Stimulated activated naive CD8-positive, alpha-beta T cell treated with anti-CD3 and anti-CD28 coated beads, Interleukin-15, amount 100 ng/mL, for 72 hours (primary cell): Measurements from ENCODE around the gene CLDND2.

Experiments used
- ATAC-seq: fragments of 150-1000 bp; cut with Tn5 transposase; 2 replicates; pipeline ENCODE4 v1.10.0; 2021; ENCODE audit warnings: mild to moderate bottlenecking, moderate library complexity
- DNase-seq, 2 donors: peaks; one replicate each; pipeline ENCODE4 v3.0.0; 2021 to 2022
- H3K27ac Mint-ChIP-seq, 2 donors: one replicate each; pipeline ENCODE4 v1.8.0; 2022; ENCODE audit warnings: mild to moderate bottlenecking in 2 of 2, mixed read lengths in 2 of 2, moderate library complexity in 2 of 2
- H3K27me3 Mint-ChIP-seq: one replicate; pipeline ENCODE4 v1.8.0; 2022; ENCODE audit warnings: mixed read lengths
- H3K4me1 Mint-ChIP-seq: one replicate; pipeline ENCODE4 v1.8.0; 2022; ENCODE audit warnings: mild to moderate bottlenecking, mixed read lengths
- H3K4me3 Mint-ChIP-seq, 2 donors: one replicate each; pipeline ENCODE4 v1.8.0; 2022; ENCODE audit warnings: mild to moderate bottlenecking in 2 of 2, mixed read lengths in 2 of 2, moderate library complexity in 1 of 2
- H3K9me3 Mint-ChIP-seq, 2 donors: one replicate each; pipeline ENCODE4 v1.8.0; 2022; ENCODE audit warnings: mixed read lengths in 2 of 2

CLDND2 gene

GRCh38 chr19:51394050-51394836 is 25.4 kb upstream of the CLDND2 start:
- no peaks in the 10 kb centered on the region for H3K9me3 Mint-ChIP-seq
- ATAC-seq (peak; percentile 91), DNase-seq (peak; percentile 94 to 98)
- peaks cover 64% of the 10 kb centered on the region for H3K4me1 Mint-ChIP-seq
- peak overlapping the region; percentile 96 to 98 for H3K27ac Mint-ChIP-seq
- H3K4me3 Mint-ChIP-seq: peak overlapping the region; percentile 97 to 99
- peaks cover 7% of the 10 kb centered on the region for H3K27me3 Mint-ChIP-seq

DNA sequence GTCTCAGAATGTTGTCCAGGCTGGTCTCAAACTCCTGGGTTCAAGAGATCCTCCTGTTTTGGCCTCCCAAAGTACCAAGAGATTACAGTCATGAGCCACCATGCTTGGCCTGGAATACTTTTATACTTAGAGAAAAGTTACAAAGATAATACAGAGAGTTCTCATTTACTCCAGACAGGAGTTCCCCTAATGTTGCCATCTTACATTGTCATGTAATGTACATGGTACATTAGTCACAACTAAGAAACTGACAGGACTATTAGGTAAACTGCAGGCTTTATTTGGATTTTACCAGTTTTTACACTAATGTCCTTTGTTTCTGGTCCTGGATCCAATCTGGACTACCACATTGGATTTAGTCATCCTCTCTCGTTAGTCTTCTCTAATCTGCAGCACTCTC is 23.9 kb upstream of the CLDND2 start:
- H3K4me1 Mint-ChIP-seq: peaks cover 67% of the 10 kb centered on the region
- DNase-seq (no peak), ATAC-seq (no peak)
- peaks cover 7% of the 10 kb centered on the region for H3K27me3 Mint-ChIP-seq
- peak overlapping the region; percentile 54 to 79 for H3K27ac Mint-ChIP-seq
- H3K9me3 Mint-ChIP-seq: no peaks in the 10 kb centered on the region
- H3K4me3 Mint-ChIP-seq: peak overlapping the region; percentile 41 to 56

- peaks cover 7% of the 10 kb centered on the region for H3K27me3 Mint-ChIP-seq
- ATAC-seq (no peak), DNase-seq (no peak)
- H3K9me3 Mint-ChIP-seq: no peaks in the 10 kb centered on the region
- peaks cover 74% of the 10 kb centered on the region for H3K4me1 Mint-ChIP-seq
- H3K27ac Mint-ChIP-seq: peak overlapping the region; percentile 93 to 95
- peak overlapping the region; percentile 54 to 57 for H3K4me3 Mint-ChIP-seq
Observed at GRCh38 chr19:51391073-51391611, 22.3 kb upstream of the CLDND2 start.

GRCh38 chr19:51389143-51389542 is 20.3 kb upstream of the CLDND2 start:
- Mint-ChIP-seq H3K9me3 (no peaks in the 10 kb centered on the region), H3K4me3 (no peak overlapping the region), H3K4me1 (peaks cover 54% of the 10 kb centered on the region), H3K27me3 (peaks cover 7% of the 10 kb centered on the region), H3K27ac (no peak overlapping the region)
- no peak for DNase-seq
- ATAC-seq: no peak

GRCh38 chr19:51387924-51388389 is 19.2 kb upstream of the CLDND2 start, which contains the start of gene LIM2:
Gene LIM2 (minus strand): TSS chr19:51387974. CDS start chr19:51387443, 531 bp downstream.
- peak; percentile 14 for ATAC-seq
- H3K27me3 Mint-ChIP-seq: peaks cover 7% of the 10 kb centered on the region
- no peaks in the 10 kb centered on the region for H3K9me3 Mint-ChIP-seq
- no peak within 1 kb of the TSS for H3K4me3 Mint-ChIP-seq
- peaks cover 45% of the 10 kb centered on the region for H3K4me1 Mint-ChIP-seq
- peak within 1 kb of the TSS in 1 of 2 donors; percentile 36 for H3K27ac Mint-ChIP-seq
- no peak for DNase-seq

GRCh38 chr19:51386882-51387520 is 18.2 kb upstream of the CLDND2 start:
- Mint-ChIP-seq H3K27ac (no peak overlapping the region), H3K4me3 (no peak overlapping the region), H3K9me3 (no peaks in the 10 kb centered on the region), H3K4me1 (peaks cover 39% of the 10 kb centered on the region), H3K27me3 (peaks cover 7% of the 10 kb centered on the region)
- ATAC-seq: peak; percentile 28
- no peak for DNase-seq

- Mint-ChIP-seq H3K27me3 (no peaks in the 10 kb centered on the region), H3K4me1 (peaks cover 23% of the 10 kb centered on the region), H3K4me3 (no peak overlapping the region), H3K27ac (no peak overlapping the region), H3K9me3 (peaks cover 0 to 15% of the 10 kb centered on the region in 2 donors)
- ATAC-seq (no peak), DNase-seq (no peak)
Observed at GRCh38 chr19:51382004-51382403, 13.2 kb upstream of the CLDND2 start.

- peaks cover 0 to 15% of the 10 kb centered on the region in 2 donors for H3K9me3 Mint-ChIP-seq
- no peak overlapping the region for H3K4me3 Mint-ChIP-seq
- ATAC-seq: no peak
- H3K4me1 Mint-ChIP-seq: peaks cover 36% of the 10 kb centered on the region
- no peaks in the 10 kb centered on the region for H3K27me3 Mint-ChIP-seq
- peak overlapping the region in 1 of 2 donors; percentile 87 for H3K27ac Mint-ChIP-seq
- no peak for DNase-seq
Observed at GRCh38 chr19:51380379-51380778, 11.6 kb upstream of the CLDND2 start.

- DNase-seq (no peak), ATAC-seq (no peak)
- peaks cover 66% of the 10 kb centered on the region for H3K4me1 Mint-ChIP-seq
- H3K4me3 Mint-ChIP-seq: no peak overlapping the region
- peaks cover 5 to 23% of the 10 kb centered on the region in 2 donors for H3K9me3 Mint-ChIP-seq
- H3K27ac Mint-ChIP-seq: no peak overlapping the region
- H3K27me3 Mint-ChIP-seq: no peaks in the 10 kb centered on the region
Observed at GRCh38 chr19:51377422-51377821, 8.6 kb upstream of the CLDND2 start.

GRCh38 chr19:51375504-51376221 is 6.9 kb upstream of the CLDND2 start:
- Mint-ChIP-seq H3K27me3 (no peaks in the 10 kb centered on the region), H3K4me1 (peaks cover 77% of the 10 kb centered on the region), H3K27ac (peak overlapping the region; percentile 8 to 77), H3K4me3 (peak overlapping the region; percentile 70 to 79), H3K9me3 (peaks cover 5 to 15% of the 10 kb centered on the region in 2 donors)
- DNase-seq (peak in 1 of 2 donors; percentile 48), ATAC-seq (no peak)

GRCh38 chr19:51372649-51373504 is 4.1 kb upstream of the CLDND2 start, which contains the start of gene NKG7:
Gene NKG7 (minus strand): TSS chr19:51372654. CDS start chr19:51372535, 119 bp downstream.
- DNase-seq (peak; percentile 79 to 93), ATAC-seq (peak; percentile 91)
- Mint-ChIP-seq H3K9me3 (peaks cover 5 to 8% of the 10 kb centered on the region in 2 donors), H3K27me3 (no peaks in the 10 kb centered on the region), H3K4me1 (peaks cover 83% of the 10 kb centered on the region), H3K4me3 (peak within 1 kb of the TSS; percentile 74 to 87), H3K27ac (peak within 1 kb of the TSS; percentile 86 to 93)

- peaks cover 83% of the 10 kb centered on the region for H3K4me1 Mint-ChIP-seq
- H3K27ac Mint-ChIP-seq: peak overlapping the region; percentile 86 to 93
- DNase-seq (no peak), ATAC-seq (no peak)
- H3K4me3 Mint-ChIP-seq: peak overlapping the region; percentile 74 to 87
- peaks cover 5 to 8% of the 10 kb centered on the region in 2 donors for H3K9me3 Mint-ChIP-seq
- no peaks in the 10 kb centered on the region for H3K27me3 Mint-ChIP-seq
Observed at GRCh38 chr19:51372021-51372648, 3.3 kb upstream of the CLDND2 start.

GRCh38 chr19:51371186-51371690 is 2.4 kb upstream of the CLDND2 start:
- peaks cover 74% of the 10 kb centered on the region for H3K4me1 Mint-ChIP-seq

DNA sequence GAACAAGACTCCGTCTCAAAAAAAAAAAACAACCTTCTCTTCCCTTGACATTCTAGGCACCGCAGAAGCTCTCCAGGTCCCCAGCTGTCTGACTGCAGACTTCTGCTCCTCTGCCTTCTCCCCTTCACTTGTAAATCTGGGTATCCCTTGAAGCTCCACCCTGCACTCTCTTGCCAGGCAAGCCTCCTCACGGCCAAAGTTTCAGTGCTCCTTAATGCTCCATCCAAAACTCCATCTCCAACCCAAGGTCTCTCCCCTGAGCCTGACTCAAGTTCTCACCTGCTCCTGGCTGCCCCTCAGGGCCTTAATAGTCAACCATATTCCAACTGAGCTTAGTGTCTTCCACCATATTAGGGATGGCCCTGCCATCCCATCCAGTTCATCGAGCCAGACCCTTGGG is 1.4 kb upstream of the CLDND2 start:
- H3K27ac Mint-ChIP-seq: peak overlapping the region in 1 of 2 donors; percentile 55
- H3K27me3 Mint-ChIP-seq: no peaks in the 10 kb centered on the region
- no peak for DNase-seq
- H3K9me3 Mint-ChIP-seq: peaks cover 5 to 8% of the 10 kb centered on the region in 2 donors
- peak overlapping the region; percentile 74 to 87 for H3K4me3 Mint-ChIP-seq
- ATAC-seq: no peak
- peaks cover 68% of the 10 kb centered on the region for H3K4me1 Mint-ChIP-seq

More at GRCh38 chr19:51371186-51371690, 2.4 kb upstream of the CLDND2 start:
- ATAC-seq (no peak), DNase-seq (no peak)
- Mint-ChIP-seq H3K27ac (peak overlapping the region in 1 of 2 donors; percentile 76), H3K27me3 (no peaks in the 10 kb centered on the region), H3K4me3 (peak overlapping the region; percentile 74 to 87), H3K9me3 (peaks cover 5 to 8% of the 10 kb centered on the region in 2 donors)
